Esophagus squamous epithelium (tissue), 4 donors: ENCODE data around the gene NOX3.

ENCODE experiments used
- CTCF ChIP-seq, 6 experiments: fragments of 450-650 bp in 4 of 6; fragments of 200-600 bp in 2 of 6; sonication (generic) in 2 of 6; IDR thresholded peaks; one replicate each; pipeline ENCODE4 v1.5.1; 2016 to 2019; ENCODE audit warnings: antibody characterized with exemption in 6 of 6, mild to moderate bottlenecking in 4 of 6, moderate library complexity in 4 of 6
- POLR2A ChIP-seq, 4 donors: fragments of 450-650 bp; IDR thresholded peaks; one replicate each; pipeline ENCODE4 v1.6.1; 2017; ENCODE audit warnings: antibody characterized with exemption in 4 of 4, mild to moderate bottlenecking in 4 of 4, moderate library complexity in 3 of 4

GRCh38 chr6:155483858-155484257, 28.2 kb upstream of the NOX3 start:
- no peak for TF ChIP-seq POLR2A (IDR thresholded peaks at IDR 0.05)
- TF ChIP-seq CTCF (IDR thresholded peaks at IDR 0.05), result no peak
